Lower leg skin (tissue), 4 donors: ENCODE data around the gene RIOK1. TPM values are rescaled to one million over a fixed set of nuclear protein-coding genes. Genes with fewer than 3 reads are reported as not detected.

Experiments used
- DNase-seq, 2 donors: peaks; one replicate each; pipeline ENCODE4 v3.0.0-alpha.2; 2019; ENCODE audit warnings: low spot score in 2 of 2
- H3K4me3 ChIP-seq: fragments of 200-600 bp; sonication (generic); 2 replicates; pipeline ENCODE4 v1.5.1; 2017; ENCODE audit warnings: mild to moderate bottlenecking, low read depth; ENCODE audit not compliant: poor library complexity, severe bottlenecking
- POLR2A ChIP-seq, 2 donors: fragments of 450-650 bp; IDR thresholded peaks; one replicate each; pipeline ENCODE4 v1.6.1; 2016 to 2017; ENCODE audit warnings: antibody characterized with exemption in 2 of 2, mild to moderate bottlenecking in 1 of 2, moderate library complexity in 1 of 2
- WGBS, 2 donors: methylation state at CpG; one replicate each; pipeline ENCODE4 v1.1.5; 2018; 5-methylcytosine and 5-hydroxymethylcytosine counted together
- intact Hi-C: fragments of 100-400 bp; cut with DNase I; formaldehyde crosslinking; loops from one replicate; pipeline ENCODE4 v1.15.0; 2023; ENCODE audit warnings: low total_unique reads
- total RNA-seq, 4 donors: library from RNA; depleted of rRNA; stranded (reverse); fragments of >200 nt; gene quantifications; one replicate each; pipeline ENCODE4 v1.1.0, GENCODE V29; 2016
- TF ChIP-seq, protein P1 (sequence below), 3 donors: fragments of 450-650 bp; IDR thresholded peaks; one replicate each; pipeline ENCODE4 v1.5.1; 2016; ENCODE audit warnings: antibody characterized with exemption in 3 of 3, mild to moderate bottlenecking in 3 of 3, moderate library complexity in 2 of 3

RIOK1 gene
- total RNA-seq, 4 donors from 2014 or later: 13.1 to 17.5 (median 14.6) TPM

DNA sequence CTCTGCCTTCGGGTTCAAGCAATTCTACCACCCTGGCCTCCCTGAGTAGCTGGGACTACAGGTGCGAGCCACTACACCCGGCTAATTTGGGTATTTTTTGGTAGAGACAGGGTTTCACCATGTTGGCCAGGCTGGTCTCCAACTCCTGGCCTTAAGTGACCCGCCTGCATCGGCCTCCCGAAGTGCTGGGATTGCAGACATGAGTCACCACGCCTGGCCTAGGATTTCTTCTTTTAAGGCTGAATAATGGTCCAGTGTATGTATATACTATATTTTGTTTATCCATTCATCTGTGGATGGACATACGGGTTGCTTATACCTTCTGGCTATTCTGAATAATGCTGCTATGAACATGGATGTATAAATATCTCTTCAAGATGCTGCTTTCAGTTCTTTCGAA, 17.1 kb downstream of the RIOK1 start:
- no peak for TF ChIP-seq POLR2A (IDR thresholded peaks at IDR 0.05)
- TF ChIP-seq, protein P1, sequence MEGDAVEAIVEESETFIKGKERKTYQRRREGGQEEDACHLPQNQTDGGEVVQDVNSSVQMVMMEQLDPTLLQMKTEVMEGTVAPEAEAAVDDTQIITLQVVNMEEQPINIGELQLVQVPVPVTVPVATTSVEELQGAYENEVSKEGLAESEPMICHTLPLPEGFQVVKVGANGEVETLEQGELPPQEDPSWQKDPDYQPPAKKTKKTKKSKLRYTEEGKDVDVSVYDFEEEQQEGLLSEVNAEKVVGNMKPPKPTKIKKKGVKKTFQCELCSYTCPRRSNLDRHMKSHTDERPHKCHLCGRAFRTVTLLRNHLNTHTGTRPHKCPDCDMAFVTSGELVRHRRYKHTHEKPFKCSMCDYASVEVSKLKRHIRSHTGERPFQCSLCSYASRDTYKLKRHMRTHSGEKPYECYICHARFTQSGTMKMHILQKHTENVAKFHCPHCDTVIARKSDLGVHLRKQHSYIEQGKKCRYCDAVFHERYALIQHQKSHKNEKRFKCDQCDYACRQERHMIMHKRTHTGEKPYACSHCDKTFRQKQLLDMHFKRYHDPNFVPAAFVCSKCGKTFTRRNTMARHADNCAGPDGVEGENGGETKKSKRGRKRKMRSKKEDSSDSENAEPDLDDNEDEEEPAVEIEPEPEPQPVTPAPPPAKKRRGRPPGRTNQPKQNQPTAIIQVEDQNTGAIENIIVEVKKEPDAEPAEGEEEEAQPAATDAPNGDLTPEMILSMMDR (IDR thresholded peaks at IDR 0.05): no peak
- 90 to 92% methylated on average over 9 of the region's 9 CpGs for WGBS, 2 donors
- intact Hi-C loops: no loop called here
- no peak for DNase-seq
- no peak overlapping the region for H3K4me3 ChIP-seq

DNA sequence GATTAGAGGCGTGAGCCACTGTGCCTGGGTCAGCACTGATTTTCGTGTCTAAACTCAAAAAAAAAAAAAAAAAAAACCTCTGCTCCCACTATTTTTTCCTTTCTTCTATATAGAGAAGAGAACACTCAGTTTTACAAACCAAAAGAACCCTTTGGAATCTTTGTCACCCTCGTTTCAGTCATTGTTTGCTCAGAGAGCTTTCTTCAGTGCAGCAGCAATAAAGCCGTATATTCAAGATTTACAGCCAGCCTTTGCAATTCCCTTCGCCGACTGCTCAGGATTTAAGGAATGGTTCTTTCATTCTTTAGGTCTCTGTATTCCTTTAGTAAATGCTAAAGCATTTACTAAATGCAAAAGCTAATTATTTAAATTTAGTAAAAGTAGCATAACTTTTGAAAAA, 20.1 kb downstream of the RIOK1 start:
- intact Hi-C loops: loop anchor here (10.0 kb wide), 1 partner anchor 155 kb away; no protein-coding TSS in a partner anchor
- no peak for TF ChIP-seq POLR2A (IDR thresholded peaks at IDR 0.05)
- TF ChIP-seq, protein P1 (IDR thresholded peaks at IDR 0.05): no peak
- 86 to 91% methylated on average over 6 of the region's 6 CpGs for WGBS, 2 donors
- H3K4me3 ChIP-seq: no peak overlapping the region
- no peak for DNase-seq

DNA sequence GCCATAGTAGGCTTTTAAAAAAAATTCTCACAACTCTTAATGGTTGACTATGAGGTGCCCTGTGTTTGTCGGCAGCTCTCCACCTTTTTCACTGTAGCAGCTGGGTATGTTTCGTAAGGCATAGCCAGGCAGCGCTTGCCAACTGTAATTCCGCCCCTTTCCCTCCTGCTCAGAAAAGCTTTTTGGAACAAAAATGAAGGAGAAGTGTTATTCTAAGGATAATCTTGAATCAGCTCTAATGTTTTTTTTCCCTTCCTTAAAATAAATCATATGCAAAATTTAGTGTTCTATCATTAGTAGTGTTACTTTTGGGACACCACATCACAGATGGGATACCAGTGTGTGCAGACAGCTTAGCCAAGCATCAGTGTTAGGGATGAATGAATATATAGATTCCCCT, 21.2 kb downstream of the RIOK1 start:
- DNase-seq: no peak
- whole genome bisulfite sequencing, 2 donors: 93 to 94% methylated on average over 4 of the region's 4 CpGs
- intact Hi-C loops: loop anchor here (10.0 kb wide), 1 partner anchor 154 kb away; no protein-coding TSS in a partner anchor
- TF ChIP-seq, protein P1 (IDR thresholded peaks at IDR 0.05): no peak
- no peak for TF ChIP-seq POLR2A (IDR thresholded peaks at IDR 0.05)
- H3K4me3 ChIP-seq: no peak overlapping the region

DNA sequence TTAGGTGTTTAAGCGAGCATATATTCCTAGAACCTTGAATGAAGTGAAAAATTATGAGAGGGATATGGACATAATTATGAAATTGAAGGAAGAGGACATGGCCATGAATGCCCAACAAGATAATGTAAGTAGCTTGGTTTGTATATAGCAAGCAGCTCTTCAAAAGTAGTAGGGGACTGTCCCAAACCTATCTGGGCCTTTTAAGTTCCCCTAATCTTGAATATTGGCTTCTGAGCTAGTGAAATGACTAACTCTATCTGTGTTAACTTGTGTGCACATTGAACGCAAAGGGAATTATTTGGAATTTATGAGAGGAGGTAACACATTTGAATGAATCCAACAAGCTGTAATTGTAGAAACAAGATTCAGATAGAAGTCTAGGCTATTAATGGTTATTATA, 21.7 kb downstream of the RIOK1 start:
- DNase-seq: no peak
- no peak overlapping the region for H3K4me3 ChIP-seq
- WGBS, 2 donors: 89 to 99% methylated on average over 2 of the region's 2 CpGs
- intact Hi-C loops: loop anchor here (10.0 kb wide), 1 partner anchor 153 kb away; no protein-coding TSS in a partner anchor
- TF ChIP-seq POLR2A (IDR thresholded peaks at IDR 0.05): no peak
- TF ChIP-seq, protein P1 (IDR thresholded peaks at IDR 0.05): no peak

DNA sequence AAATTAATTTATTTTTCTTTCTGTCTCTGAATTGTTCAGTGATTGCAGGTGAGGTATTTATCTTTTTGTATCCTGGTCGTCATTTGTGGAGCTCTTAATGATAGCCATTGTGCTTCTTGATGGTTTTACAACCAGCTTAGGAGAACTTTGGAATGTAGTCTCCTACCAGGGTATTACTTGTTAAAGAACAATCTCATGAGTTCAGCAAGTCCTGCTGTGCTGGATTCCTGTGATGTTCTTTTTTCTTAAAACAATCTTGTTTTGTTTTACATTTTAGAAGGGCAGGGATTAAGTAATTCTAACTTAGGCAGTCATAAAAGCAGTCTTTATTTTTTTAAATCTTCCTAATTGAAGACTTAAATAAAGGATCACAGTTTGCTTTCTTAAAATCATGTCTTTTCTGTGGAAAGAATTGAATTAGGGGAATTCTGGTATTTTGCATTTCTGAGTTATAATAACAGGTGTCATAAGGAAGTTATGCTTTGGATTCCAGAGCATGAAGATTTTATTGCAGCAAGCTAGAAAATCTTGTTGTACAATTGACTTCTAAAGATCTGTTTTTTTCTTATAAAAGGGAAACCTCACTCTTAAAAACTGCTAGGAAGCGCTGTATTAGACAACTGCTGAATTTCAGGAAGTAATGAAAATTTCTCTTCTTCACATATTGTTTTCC, 23.7 kb downstream of the RIOK1 start:
- intact Hi-C loops: loop anchor here (10.0 kb wide), 1 partner anchor 152 kb away; no protein-coding TSS in a partner anchor

More for the DNA sequence above, 23.7 kb downstream of the RIOK1 start:
- no peak overlapping the region for H3K4me3 ChIP-seq
- 67 to 77% methylated on average over 2 of the region's 2 CpGs for WGBS, 2 donors
- TF ChIP-seq POLR2A (IDR thresholded peaks at IDR 0.05): no peak
- TF ChIP-seq, protein P1 (IDR thresholded peaks at IDR 0.05): no peak
- no peak for DNase-seq
